Measurements from ENCODE around the gene ENTPD8. TPM values are rescaled to one million over a fixed set of nuclear protein-coding genes. Genes with fewer than 3 reads are reported as not detected.

Gene ENTPD8
- total and polyA plus RNA-seq, 2 of the 4 experiments (the other 2 are of a cell fraction) = 0.07 TPM; not detected in 1

- 0 out of 2 replicates have a peak, but pooled peaks have one; percentile 5 for TF ChIP-seq NFE2L2 (IDR thresholded peaks at IDR 0.05; ENCODE audit: low read depth, low read length)
Observed at GRCh38 chr9:137459152-137459600, 18.0 kb upstream of the ENTPD8 start, which contains the start of gene NSMF (continued).

GRCh38 chr9:137458194-137459151, 17.3 kb upstream of the ENTPD8 start:
- Histone ChIP-seq H3K27me3 (ENCODE audit: control insufficient read depth, insufficient read depth, low read length) (no peaks in the 10 kb centered on the region), H3K18ac (ENCODE audit: low read depth, low read length) (no peak overlapping the region), H3K36me3 (ENCODE audit: control insufficient read depth, insufficient read depth, low read length) (peaks cover 23% of the 10 kb centered on the region), H4K91ac (ENCODE audit: insufficient read depth, low read depth, low read length) (peak overlapping the region; percentile 26; the same call in 1 of the 2 replicates), H4K5ac (ENCODE audit: low read depth, low read length) (no peak overlapping the region), H3K4me3 (ENCODE audit: insufficient read depth, low read depth, low read length) (peak overlapping the region; percentile 82), H3K9me1 (ENCODE audit: insufficient read depth, low read length) (no peaks in the 10 kb centered on the region), H3K27ac (ENCODE audit: insufficient read depth, low read length) (peak overlapping the region; percentile 73), H3K4me2 (ENCODE audit: low read depth, low read length) (peak overlapping the region; percentile 74), H2BK20ac (ENCODE audit: low read depth, low read length) (no peak overlapping the region), H3K14ac (replicated peaks; ENCODE audit: low read depth, low read length) (0 out of 2 replicates have a peak overlapping the region, but pooled peaks have one; percentile 32), H3K56ac (ENCODE audit: extremely low read depth, insufficient read depth, low read length) (no peak overlapping the region), H3K9ac (ENCODE audit: low read depth, low read length) (peak overlapping the region; percentile 68), H2BK5ac (ENCODE audit: low read depth, low read length, poor library complexity, severe bottlenecking) (peak overlapping the region; percentile 41), H4K8ac (ENCODE audit: low read depth in 2 of 2, low read length in 2 of 2) (no peak overlapping the region; a peak in 1 of 4 replicates), H2AFZ (replicated peaks; ENCODE audit: low read length, poor library complexity) (peak overlapping the region; percentile 88), H3K23ac (ENCODE audit: low read depth, low read length) (peak overlapping the region; percentile 16; the same call in 1 of the 2 replicates), H3K79me1 (ENCODE audit: low read depth in 1 of 2, low read length in 2 of 2) (peaks cover 6 to 42% of the 10 kb centered on the region in 2 experiments; a peak in 3 of 4 replicates), H3K9me3 (ENCODE audit: control insufficient read depth, insufficient read depth, low read length) (no peaks in the 10 kb centered on the region), H3K4me1 (ENCODE audit: control insufficient read depth, insufficient read depth, low read length) (peaks cover 24% of the 10 kb centered on the region), H2AK5ac (ENCODE audit: low read depth, low read length) (peak overlapping the region; percentile 67), H3K4ac (ENCODE audit: low read depth, low read length) (peak overlapping the region; percentile 47), H2AK9ac (replicated peaks; ENCODE audit: low read depth, low read length, poor library complexity) (peak overlapping the region; percentile 93), H4K20me1 (ENCODE audit: insufficient read depth, low read length) (peaks cover 37% of the 10 kb centered on the region), H2BK120ac (ENCODE audit: low read depth, low read length) (no peak overlapping the region), H2BK15ac (ENCODE audit: low read depth, low read length) (no peak overlapping the region)
- dilution Hi-C loops (cut with HindIII; ENCODE audit: low sequenced_read_pairs, unreplicated experiment) = no loop called here
- TF ChIP-seq FOS (IDR thresholded peaks at IDR 0.05; ENCODE audit: low read depth, low read length) = no peak
- BruUV-seq (replicated peaks) = no TSS peak
- DNase-seq = no peak
- CTCF ChIA-PET = no interaction called here
- ATAC-seq (ENCODE audit: low read depth) = peak; percentile 59
- WGBS, 2 experiments (ENCODE audit: extremely low coverage in 2 of 2, insufficient read length in 1 of 2) = 3% methylated on average over 29 of the region's 88 CpGs; no CpG with 5 or more reads in 1 of the 2 experiments
- POLR2A ChIA-PET (ENCODE audit: unreplicated experiment) = no interaction called here
- in situ Hi-C loops (cut with MboI; ENCODE audit: low sequenced_read_pairs) = no loop called here
- intact Hi-C loops (cut with micrococcal nuclease) = no loop called here

All from IMR-90 (cell line).